Prostate gland (tissue), 2 donors: ENCODE data around the gene OCLN. TPM values are rescaled to one million over a fixed set of nuclear protein-coding genes. Genes with fewer than 3 reads are reported as not detected.
"Not testable (repeated sequence)": the region's sequence is repeated elsewhere in the genome, so short reads cannot be mapped to it uniquely, and the experiment has no call there.

Experiments
- DNase-seq: peaks from one replicate; pipeline ENCODE4 v3.0.0-alpha.2; 2019; ENCODE audit warnings: low spot score
- H3K27ac ChIP-seq, 2 donors: fragments of 200-600 bp; sonication (generic); 2 replicates each; pipeline ENCODE4 v1.5.1; 2017 to 2019
- H3K27me3 ChIP-seq: fragments of 200-600 bp; sonication (generic); replicated peaks from 2 replicates; pipeline ENCODE4 v1.5.1; 2019; ENCODE audit not compliant: insufficient read depth
- H3K36me3 ChIP-seq, 2 donors: fragments of 200-600 bp; sonication (generic); 1 replicate in 1 of 2; 2 replicates in 1 of 2; pipeline versions ENCODE4 v1.5.1 to v1.8.1; 2017 to 2019
- H3K4me1 ChIP-seq: fragments of 200-600 bp; sonication (generic); replicated peaks from 2 replicates; pipeline ENCODE4 v1.5.1; 2019
- H3K4me3 ChIP-seq, 2 donors: fragments of 200-600 bp; sonication (generic); 2 replicates each; pipeline ENCODE4 v1.5.1; 2017 to 2019
- H3K9me3 ChIP-seq: fragments of 200-600 bp; sonication (generic); 2 replicates; pipeline ENCODE4 v1.5.1; 2017
- CTCF ChIP-seq, 4 experiments: fragments of 200-600 bp in 2 of 4; fragments of 450-650 bp in 2 of 4; sonication (generic) in 2 of 4; IDR thresholded peaks; 1 replicate in 3 of 4; 2 replicates in 1 of 4; pipeline ENCODE4 v1.5.1; 2016 to 2019; ENCODE audit warnings: antibody characterized with exemption in 4 of 4, mild to moderate bottlenecking in 2 of 4, moderate library complexity in 2 of 4
- POLR2A ChIP-seq: fragments of 450-650 bp; IDR thresholded peaks from one replicate; pipeline ENCODE4 v1.6.1; 2016; ENCODE audit warnings: antibody characterized with exemption, mild to moderate bottlenecking
- POLR2AphosphoS5 ChIP-seq: sonication (generic); formaldehyde crosslinking; IDR thresholded peaks from one replicate; pipeline ENCODE4 v1.6.1; 2017; ENCODE audit warnings: antibody characterized with exemption
- WGBS: methylation state at CpG from one replicate; pipeline ENCODE4 v1.1.5; 2018; 5-methylcytosine and 5-hydroxymethylcytosine counted together
- intact Hi-C: fragments of 100-400 bp; cut with DNase I; formaldehyde crosslinking; loops from one replicate; pipeline ENCODE4 v1.14.2; 2022
- total RNA-seq, 2 donors: library from RNA; depleted of rRNA; stranded (reverse); fragments of >200 nt; gene quantifications; one replicate each; pipeline ENCODE4 v1.1.0, GENCODE V29; 2016

OCLN gene
- total RNA-seq, 2 donors from 2014 or later = 20.2 to 26.8 TPM

- WGBS = 87% methylated on average over 2 of the region's 2 CpGs
- Histone ChIP-seq H3K4me3 (no peak overlapping the region), H3K36me3 (no peaks in the 10 kb centered on the region), H3K27ac (no peak overlapping the region), H3K4me1 (no peaks in the 10 kb centered on the region), H3K9me3 (no peaks in the 10 kb centered on the region), H3K27me3 (no peaks in the 10 kb centered on the region)
- DNase-seq = no peak
- intact Hi-C loops = no loop called here
- no peak for TF ChIP-seq POLR2A
- no peak for TF ChIP-seq POLR2AphosphoS5
- TF ChIP-seq CTCF (IDR thresholded peaks at IDR 0.05) = no peak
These were observed 18.1 kb downstream of the OCLN start for GRCh38 chr5:69510694-69511093.

GRCh38 chr5:69512740-69513260, 20.2 kb downstream of the OCLN start:
- Histone ChIP-seq H3K9me3 (no peaks in the 10 kb centered on the region), H3K27me3 (no peaks in the 10 kb centered on the region), H3K27ac (no peak overlapping the region), H3K4me1 (no peaks in the 10 kb centered on the region), H3K36me3 (no peaks in the 10 kb centered on the region), H3K4me3 (no peak overlapping the region)
- 96% methylated on average over 2 of the region's 2 CpGs for WGBS
- DNase-seq = no peak
- intact Hi-C loops = no loop called here
- TF ChIP-seq CTCF (IDR thresholded peaks at IDR 0.05) (no peak), POLR2AphosphoS5 (no peak), POLR2A (no peak)

GRCh38 chr5:69515570-69515969, 23.0 kb downstream of the OCLN start:
- H3K27ac ChIP-seq, H3K27me3 ChIP-seq, intact Hi-C loops, H3K4me1 ChIP-seq, H3K4me3 ChIP-seq, DNase-seq, H3K9me3 ChIP-seq, H3K36me3 ChIP-seq: not testable (repeated sequence)
- WGBS = 100% methylated on average over 1 of the region's 30 CpGs

- H3K4me3 ChIP-seq = no peak overlapping the region
- H3K36me3 ChIP-seq = no peaks in the 10 kb centered on the region
- TF ChIP-seq CTCF (IDR thresholded peaks at IDR 0.05) = no peak
- no peak for TF ChIP-seq POLR2A
- TF ChIP-seq POLR2AphosphoS5 = no peak
- no peaks in the 10 kb centered on the region for H3K9me3 ChIP-seq
- H3K4me1 ChIP-seq = peaks cover 3% of the 10 kb centered on the region
- no peak for DNase-seq
- H3K27ac ChIP-seq = no peak overlapping the region
- H3K27me3 ChIP-seq = no peaks in the 10 kb centered on the region
- 100% methylated on average over 1 of the region's 1 CpG for WGBS
- intact Hi-C loops = no loop called here
These were observed 24.2 kb downstream of the OCLN start for GRCh38 chr5:69516769-69517168.

GRCh38 chr5:69517763-69518212, 25.2 kb downstream of the OCLN start:
- Histone ChIP-seq H3K4me1 (peaks cover 3% of the 10 kb centered on the region), H3K27me3 (no peaks in the 10 kb centered on the region), H3K4me3 (no peak overlapping the region), H3K27ac (peak overlapping the region in 1 of 2 donors; percentile 21), H3K9me3 (no peaks in the 10 kb centered on the region), H3K36me3 (no peaks in the 10 kb centered on the region)
- 18% methylated on average over 4 of the region's 4 CpGs for WGBS
- DNase-seq = peak; percentile 36
- no peak for TF ChIP-seq POLR2A
- TF ChIP-seq POLR2AphosphoS5 = peak; percentile 79
- intact Hi-C loops = no loop called here

- no peak for DNase-seq
- H3K27ac ChIP-seq = peak overlapping the region; percentile 1 to 42
- H3K36me3 ChIP-seq = no peaks in the 10 kb centered on the region
- H3K4me1 ChIP-seq = peaks cover 3% of the 10 kb centered on the region
- intact Hi-C loops = no loop called here
- H3K27me3 ChIP-seq = no peaks in the 10 kb centered on the region
- no peak overlapping the region for H3K4me3 ChIP-seq
- WGBS = 30% methylated on average over 2 of the region's 2 CpGs
- no peaks in the 10 kb centered on the region for H3K9me3 ChIP-seq
- no peak for TF ChIP-seq CTCF (IDR thresholded peaks at IDR 0.05)
- no peak for TF ChIP-seq POLR2A
- TF ChIP-seq POLR2AphosphoS5 = no peak
These were observed 26.7 kb downstream of the OCLN start for GRCh38 chr5:69519285-69519684.
